Ascending aorta (tissue), 2 donors: ENCODE data around the gene POU3F2. TPM values are rescaled to one million over a fixed set of nuclear protein-coding genes. Genes with fewer than 3 reads are reported as not detected.

Source experiments
- DNase-seq, 2 donors: peaks; one replicate each; pipeline ENCODE4 v3.0.0-alpha.2; 2019; ENCODE audit warnings: low spot score in 2 of 2
- H3K27ac ChIP-seq, 2 donors: fragments of 200-600 bp; sonication (generic); one replicate each; pipeline ENCODE4 v1.5.1; 2016 to 2017; ENCODE audit warnings: mild to moderate bottlenecking in 1 of 2
- H3K27me3 ChIP-seq: fragments of 200-600 bp; sonication (generic); one replicate; pipeline ENCODE4 v1.5.1; 2017
- H3K36me3 ChIP-seq, 2 donors: fragments of 200-600 bp; sonication (generic); one replicate each; pipeline ENCODE4 v1.5.1; 2016
- H3K4me1 ChIP-seq, 2 donors: fragments of 200-600 bp; sonication (generic); one replicate each; pipeline ENCODE4 v1.5.1; 2016 to 2017; ENCODE audit warnings: mild to moderate bottlenecking in 1 of 2
- H3K4me3 ChIP-seq, 2 donors: fragments of 200-600 bp; sonication (generic); one replicate each; pipeline ENCODE4 v1.5.1; 2016 to 2017; ENCODE audit warnings: mild to moderate bottlenecking in 1 of 2
- H3K9me3 ChIP-seq, 2 donors: fragments of 200-600 bp; sonication (generic); one replicate each; pipeline ENCODE4 v1.5.1; 2016
- intact Hi-C: fragments of 100-400 bp; cut with DNase I; formaldehyde crosslinking; loops from one replicate; pipeline ENCODE4 v1.15.1; 2023
- total RNA-seq: library from RNA; depleted of rRNA; stranded (reverse); fragments of >200 nt; gene quantifications from one replicate; pipeline ENCODE4 v1.1.0, GENCODE V29; 2016
- TF ChIP-seq, protein P1 (sequence below), 3 experiments: fragments of 200-600 bp in 2 of 3; fragments of 450-650 bp in 1 of 3; sonication (generic) in 2 of 3; IDR thresholded peaks; one replicate each; pipeline ENCODE4 v1.5.1; 2016 to 2019; ENCODE audit warnings: antibody characterized with exemption in 3 of 3, mild to moderate bottlenecking in 1 of 3, moderate library complexity in 1 of 3

Gene POU3F2
- total RNA-seq, 1 donor from 2014 or later = not detected

GRCh38 chr6:98831959-98832283 lies 2.5 kb upstream of the POU3F2 start:
- no peak for DNase-seq
- Histone ChIP-seq H3K9me3 (no peaks in the 10 kb centered on the region), H3K4me1 (peaks cover 5 to 37% of the 10 kb centered on the region in 2 donors), H3K4me3 (peak overlapping the region; percentile 65 to 73), H3K27me3 (peaks cover 47% of the 10 kb centered on the region), H3K27ac (no peak overlapping the region), H3K36me3 (no peaks in the 10 kb centered on the region)
- TF ChIP-seq, protein P1, sequence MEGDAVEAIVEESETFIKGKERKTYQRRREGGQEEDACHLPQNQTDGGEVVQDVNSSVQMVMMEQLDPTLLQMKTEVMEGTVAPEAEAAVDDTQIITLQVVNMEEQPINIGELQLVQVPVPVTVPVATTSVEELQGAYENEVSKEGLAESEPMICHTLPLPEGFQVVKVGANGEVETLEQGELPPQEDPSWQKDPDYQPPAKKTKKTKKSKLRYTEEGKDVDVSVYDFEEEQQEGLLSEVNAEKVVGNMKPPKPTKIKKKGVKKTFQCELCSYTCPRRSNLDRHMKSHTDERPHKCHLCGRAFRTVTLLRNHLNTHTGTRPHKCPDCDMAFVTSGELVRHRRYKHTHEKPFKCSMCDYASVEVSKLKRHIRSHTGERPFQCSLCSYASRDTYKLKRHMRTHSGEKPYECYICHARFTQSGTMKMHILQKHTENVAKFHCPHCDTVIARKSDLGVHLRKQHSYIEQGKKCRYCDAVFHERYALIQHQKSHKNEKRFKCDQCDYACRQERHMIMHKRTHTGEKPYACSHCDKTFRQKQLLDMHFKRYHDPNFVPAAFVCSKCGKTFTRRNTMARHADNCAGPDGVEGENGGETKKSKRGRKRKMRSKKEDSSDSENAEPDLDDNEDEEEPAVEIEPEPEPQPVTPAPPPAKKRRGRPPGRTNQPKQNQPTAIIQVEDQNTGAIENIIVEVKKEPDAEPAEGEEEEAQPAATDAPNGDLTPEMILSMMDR (IDR thresholded peaks at IDR 0.05) = no peak
- intact Hi-C loops = loop anchor here (2.0 to 5.0 kb wide), 2 partner anchors 117 to 1630 kb away; partner anchors contain the start of gene SIM1

- intact Hi-C loops = loop anchor here (2.0 to 5.0 kb wide), 2 partner anchors 116 to 1630 kb away; partner anchors contain the start of gene SIM1
- H3K27ac ChIP-seq = no peak overlapping the region
- peaks cover 50% of the 10 kb centered on the region for H3K27me3 ChIP-seq
- H3K4me1 ChIP-seq = peaks cover 5 to 34% of the 10 kb centered on the region in 2 donors
- H3K4me3 ChIP-seq = peak overlapping the region; percentile 65 to 73
- no peaks in the 10 kb centered on the region for H3K36me3 ChIP-seq
- no peaks in the 10 kb centered on the region for H3K9me3 ChIP-seq
- no peak for DNase-seq
- TF ChIP-seq, protein P1 (IDR thresholded peaks at IDR 0.05) = no peak
Measured at GRCh38 chr6:98832284-98833056, 1.9 kb upstream of the POU3F2 start.

DNA sequence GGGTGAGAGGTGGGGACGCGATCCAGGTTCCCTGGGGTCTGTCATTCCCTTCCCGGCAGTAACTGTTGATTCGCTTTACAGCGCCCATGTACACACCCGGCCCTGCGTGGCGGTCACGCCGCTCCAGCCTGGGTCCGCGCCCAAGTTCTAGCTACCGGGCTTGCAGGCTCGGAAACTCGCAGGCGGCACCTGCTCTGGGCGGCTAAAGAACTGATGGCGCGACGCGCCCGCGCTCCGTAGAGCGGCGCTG lies 1.4 kb upstream of the POU3F2 start:
- DNase-seq = peak in 1 of 2 donors; percentile 65
- no peaks in the 10 kb centered on the region for H3K36me3 ChIP-seq
- peaks cover 47% of the 10 kb centered on the region for H3K27me3 ChIP-seq
- no peaks in the 10 kb centered on the region for H3K9me3 ChIP-seq
- H3K4me3 ChIP-seq = peak overlapping the region; percentile 65 to 73
- intact Hi-C loops = loop anchor here (2.0 to 5.0 kb wide), 2 partner anchors 116 to 1629 kb away; partner anchors contain the start of gene SIM1
- peaks cover 5 to 30% of the 10 kb centered on the region in 2 donors for H3K4me1 ChIP-seq
- no peak overlapping the region for H3K27ac ChIP-seq
- TF ChIP-seq, protein P1 (IDR thresholded peaks at IDR 0.05) = peak in 1 of 3 experiments; percentile 33

- peak overlapping the region in 1 of 2 donors; percentile 38 for H3K27ac ChIP-seq
- intact Hi-C loops = loop anchor here (2.0 to 5.0 kb wide), 2 partner anchors 115 to 1629 kb away; partner anchors contain the start of gene SIM1
- H3K4me3 ChIP-seq = peak overlapping the region; percentile 65 to 73
- no peak for DNase-seq
- H3K9me3 ChIP-seq = no peaks in the 10 kb centered on the region
- TF ChIP-seq, protein P1 (IDR thresholded peaks at IDR 0.05) = peak in 1 of 3 experiments; percentile 15
- no peaks in the 10 kb centered on the region for H3K36me3 ChIP-seq
- peaks cover 5 to 30% of the 10 kb centered on the region in 2 donors for H3K4me1 ChIP-seq
- peaks cover 50% of the 10 kb centered on the region for H3K27me3 ChIP-seq
Measured at GRCh38 chr6:98833307-98834059, 891 bp upstream of the POU3F2 start.

GRCh38 chr6:98835149-98836024 lies 1.0 kb downstream of the POU3F2 start:
- no peak for DNase-seq
- intact Hi-C loops = no loop called here
- H3K27me3 ChIP-seq = peaks cover 53% of the 10 kb centered on the region
- H3K4me1 ChIP-seq = peaks cover 5 to 30% of the 10 kb centered on the region in 2 donors
- TF ChIP-seq, protein P1 (IDR thresholded peaks at IDR 0.05) = no peak
- H3K36me3 ChIP-seq = no peaks in the 10 kb centered on the region
- H3K27ac ChIP-seq = no peak overlapping the region
- H3K4me3 ChIP-seq = peak overlapping the region; percentile 65 to 73
- H3K9me3 ChIP-seq = no peaks in the 10 kb centered on the region
